Amygdala (tissue), 56 donors: ENCODE results near the gene GNAZ.

Source experiments
- DNase-seq, 56 donors: peaks; one replicate each; lab custom pipeline; 2025; lab: John Stamatoyannopoulos, UW

Gene GNAZ

GRCh38 chr22:23166042-23166831, 95.9 kb downstream of the GNAZ start:
- no peak for DNase-seq

- DNase-seq, result no peak
These were observed 96.7 kb downstream of the GNAZ start for GRCh38 chr22:23166841-23167616.

- DNase-seq, result no peak
These were observed 98.2 kb downstream of the GNAZ start for GRCh38 chr22:23168391-23169042.

- no peak for DNase-seq
These were observed 98.7 kb downstream of the GNAZ start for GRCh38 chr22:23169043-23169406.
